Cortex of kidney (tissue), 1 donor: ENCODE results near the gene SHD.
"Not testable (repeated sequence)": the region's sequence is repeated elsewhere in the genome, so short reads cannot be mapped to it uniquely, and the experiment has no call there.

Source experiments
- DNase-seq: peaks from one replicate; lab custom pipeline; 2025; lab: John Stamatoyannopoulos, UW

Gene SHD

DNA sequence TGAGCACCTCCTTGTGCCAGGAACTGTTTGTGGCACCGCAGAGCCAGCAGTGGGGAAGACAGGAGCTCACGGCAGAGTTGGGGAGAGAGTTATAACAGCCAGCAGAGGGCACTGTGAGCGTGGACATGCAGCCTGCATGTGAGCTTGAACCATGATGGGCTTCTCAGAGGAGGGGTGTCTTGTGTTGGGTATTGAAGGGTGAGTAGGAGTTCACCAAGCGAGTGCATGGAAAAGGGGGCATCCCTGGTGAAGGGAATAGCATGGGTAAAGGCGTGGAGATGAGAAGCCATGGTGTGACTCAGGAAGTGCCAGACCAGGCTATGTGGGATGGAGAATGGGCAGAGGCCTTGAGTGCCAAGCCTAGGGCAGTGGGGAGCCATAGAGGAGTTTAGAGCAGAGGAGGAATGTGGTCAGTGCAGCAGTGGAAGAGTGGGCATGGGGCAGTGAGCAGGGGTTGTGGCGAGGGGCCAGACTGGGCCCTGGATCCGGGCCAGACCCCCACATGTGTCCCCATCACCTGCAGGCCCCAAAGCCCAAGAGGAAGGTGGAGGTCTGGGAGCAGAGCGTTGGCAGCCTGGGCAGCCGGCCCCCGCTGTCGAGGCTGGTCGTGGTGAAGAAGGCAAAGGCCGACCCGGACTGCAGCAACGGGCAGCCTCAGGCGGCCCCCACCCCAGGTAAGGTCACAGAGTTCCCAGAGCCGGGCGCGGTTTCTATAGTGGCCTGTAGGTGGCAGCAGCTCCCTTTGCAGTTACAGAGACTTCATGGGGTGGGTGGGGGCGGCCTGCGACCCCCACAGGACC lies 11.8 kb upstream of the SHD start:
- no peak for DNase-seq

DNA sequence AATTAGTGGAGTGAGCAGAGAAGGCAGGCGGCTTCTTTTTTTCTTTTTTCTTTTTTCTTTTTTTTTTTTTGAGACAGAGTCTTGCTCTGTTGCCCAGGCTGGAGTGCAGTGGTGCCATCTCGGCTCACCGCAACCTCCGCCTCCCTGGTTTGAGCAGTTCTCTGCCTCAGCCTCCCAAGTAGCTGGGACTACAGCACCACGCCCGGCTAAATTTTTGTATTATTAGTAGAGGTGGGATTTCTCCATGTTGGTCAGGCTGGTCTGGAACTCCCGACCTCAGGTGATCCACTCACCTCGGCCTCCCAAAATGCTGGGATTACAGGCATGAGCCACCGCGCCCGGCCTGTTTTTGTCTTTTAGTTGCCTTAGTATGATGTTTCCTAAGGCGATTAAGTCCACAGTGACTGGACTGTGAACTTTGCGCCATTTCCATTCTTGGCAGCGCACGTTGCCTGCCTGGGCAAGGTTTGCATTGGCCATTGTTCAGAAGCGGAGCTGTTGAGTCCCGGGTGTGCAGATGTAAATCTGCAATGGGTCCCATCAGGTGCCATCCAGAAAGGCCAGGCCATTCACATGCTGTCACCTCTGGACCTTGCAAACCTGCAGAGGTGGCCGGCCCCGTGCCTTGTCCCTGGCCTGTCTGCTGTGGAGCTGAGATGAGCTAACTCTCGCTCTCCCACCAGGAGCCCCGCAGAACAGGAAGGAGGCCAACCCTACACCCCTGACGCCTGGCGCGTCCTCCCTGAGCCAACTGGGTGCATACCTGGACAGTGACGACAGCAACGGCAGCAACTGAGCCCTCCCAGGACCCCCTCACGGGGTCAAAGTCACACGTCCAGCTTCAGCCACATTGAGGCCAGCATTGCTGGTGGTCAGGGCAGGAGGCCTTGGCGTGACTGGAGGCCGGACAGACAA lies 10.9 kb upstream of the SHD start:
- DNase-seq = no peak

DNA sequence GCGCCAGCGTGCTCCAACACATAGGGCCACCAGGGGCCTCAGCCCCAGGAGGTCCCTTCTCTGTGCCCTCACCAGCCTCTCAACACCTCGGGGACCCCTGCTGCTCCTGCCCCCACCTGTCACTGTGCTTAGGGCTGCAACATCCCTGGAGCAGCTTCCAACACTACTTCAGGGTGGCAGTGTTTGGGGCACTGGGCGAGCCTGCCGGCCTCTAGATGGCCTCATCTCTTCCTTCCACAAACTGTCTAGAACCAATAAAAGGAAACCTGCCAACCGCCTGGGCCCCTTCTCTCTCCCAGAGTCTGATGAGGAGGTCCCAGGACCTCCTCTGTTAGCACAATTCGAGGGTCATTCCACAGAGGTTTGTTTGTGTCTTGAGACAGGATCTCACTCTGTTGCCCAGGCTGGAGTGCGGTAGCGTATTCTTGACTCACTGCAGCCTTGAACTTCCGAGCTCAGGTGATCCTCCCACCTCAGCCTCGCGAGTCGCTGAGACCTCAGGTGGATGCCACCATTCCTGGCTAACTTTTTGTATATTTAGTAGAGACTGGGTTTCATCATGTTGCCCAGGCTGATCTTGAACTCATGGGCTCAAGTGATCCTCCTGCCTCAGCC lies 10.1 kb upstream of the SHD start:
- DNase-seq = no peak

DNA sequence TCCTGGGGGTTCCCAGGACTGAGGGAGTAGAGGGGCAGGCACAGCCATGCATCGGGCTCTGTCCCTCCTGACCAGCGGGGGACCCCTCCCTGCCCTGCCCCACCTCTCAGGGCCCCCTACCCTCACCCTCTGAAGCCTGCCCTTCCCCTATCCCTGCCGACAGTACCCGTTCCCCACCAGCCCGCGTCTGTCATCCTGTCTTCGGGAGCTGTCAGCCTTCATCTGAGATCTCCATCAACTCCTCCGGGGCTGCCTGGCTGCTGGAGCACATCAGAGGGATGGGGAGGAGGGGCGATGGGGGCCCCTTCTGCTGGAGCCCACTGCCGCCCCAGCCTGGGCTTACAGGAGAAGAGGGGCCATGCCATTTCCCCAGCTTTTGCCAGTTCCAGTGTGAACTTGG lies 6.2 kb upstream of the SHD start:
- no peak for DNase-seq

DNA sequence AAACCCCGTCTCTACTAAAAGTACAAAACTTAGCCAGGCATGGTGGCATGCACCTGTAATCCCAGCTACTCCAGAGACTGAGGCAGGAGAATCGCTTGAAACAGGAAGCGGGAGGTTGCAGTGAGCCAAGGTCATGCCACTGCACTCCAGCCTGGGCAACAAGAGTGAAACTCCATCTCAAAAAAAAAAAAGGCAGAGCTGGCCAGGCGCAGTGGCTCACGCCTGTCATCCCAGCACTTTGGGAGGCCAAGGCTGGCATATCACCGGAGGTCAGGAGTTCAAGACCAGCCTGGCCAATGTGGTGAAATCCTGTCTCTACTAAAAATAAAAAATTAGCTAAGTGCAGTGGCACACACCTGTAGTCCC lies 4.8 kb upstream of the SHD start:
- not testable (repeated sequence) for DNase-seq

DNA sequence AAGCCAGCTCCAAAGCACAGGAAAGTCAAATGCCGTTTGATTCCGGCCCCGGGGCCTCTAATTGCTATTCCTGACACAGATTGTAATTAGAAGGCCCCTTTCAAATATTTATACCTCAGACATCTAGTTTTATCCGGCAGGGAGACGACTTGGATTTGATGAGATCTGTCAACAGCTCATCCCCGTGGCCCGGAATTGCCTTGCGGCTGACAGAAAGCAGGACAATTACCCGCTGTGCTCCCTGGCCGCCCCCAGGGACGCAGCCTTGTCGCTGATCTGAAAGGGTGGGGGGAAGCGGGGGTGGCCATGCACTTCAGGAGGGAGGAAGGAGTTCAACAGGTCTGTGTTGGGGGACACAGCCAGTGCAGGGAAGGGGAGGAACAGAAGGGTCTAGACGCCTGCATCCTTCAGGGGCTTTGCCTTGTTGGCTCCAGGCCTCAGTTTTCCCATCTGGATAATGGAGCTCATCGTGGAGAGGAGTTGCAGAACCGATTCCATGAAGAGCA lies 1.8 kb upstream of the SHD start:
- no peak for DNase-seq

DNA sequence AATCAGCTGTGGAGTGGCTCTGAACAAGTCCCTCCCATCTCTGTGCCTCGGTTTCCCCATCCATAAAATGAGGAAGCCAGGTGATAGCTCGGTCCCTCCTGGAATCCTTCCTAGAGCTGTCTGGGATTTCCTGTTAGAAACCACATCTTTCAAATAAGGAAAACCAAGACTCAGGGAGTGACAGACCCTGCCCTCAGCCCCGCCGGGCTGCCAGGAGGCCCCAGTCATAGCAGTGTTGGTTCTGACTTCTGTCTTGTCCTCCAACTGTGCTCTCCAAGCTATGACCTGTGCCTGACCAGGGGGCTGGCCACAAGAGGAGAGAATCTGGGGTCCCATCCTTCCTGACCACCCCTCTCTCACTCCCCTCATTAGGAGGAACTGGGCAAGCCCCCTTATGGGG lies 1.1 kb upstream of the SHD start:
- DNase-seq = no peak

DNA sequence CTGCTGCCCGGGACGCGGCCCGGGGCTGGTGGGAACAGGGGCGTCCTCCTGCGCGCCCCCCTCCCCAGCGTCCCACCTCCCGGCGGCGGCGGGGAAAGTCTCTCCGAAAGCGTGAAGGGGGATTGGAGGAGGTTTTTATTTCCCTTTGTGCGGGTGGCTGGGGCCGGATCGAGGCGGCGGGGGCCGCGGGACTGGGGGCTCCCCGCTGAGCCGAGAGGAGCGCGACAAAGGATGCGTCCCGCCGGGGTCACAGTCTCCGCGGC lies 132 bp downstream of the SHD start:
- no peak for DNase-seq

DNA sequence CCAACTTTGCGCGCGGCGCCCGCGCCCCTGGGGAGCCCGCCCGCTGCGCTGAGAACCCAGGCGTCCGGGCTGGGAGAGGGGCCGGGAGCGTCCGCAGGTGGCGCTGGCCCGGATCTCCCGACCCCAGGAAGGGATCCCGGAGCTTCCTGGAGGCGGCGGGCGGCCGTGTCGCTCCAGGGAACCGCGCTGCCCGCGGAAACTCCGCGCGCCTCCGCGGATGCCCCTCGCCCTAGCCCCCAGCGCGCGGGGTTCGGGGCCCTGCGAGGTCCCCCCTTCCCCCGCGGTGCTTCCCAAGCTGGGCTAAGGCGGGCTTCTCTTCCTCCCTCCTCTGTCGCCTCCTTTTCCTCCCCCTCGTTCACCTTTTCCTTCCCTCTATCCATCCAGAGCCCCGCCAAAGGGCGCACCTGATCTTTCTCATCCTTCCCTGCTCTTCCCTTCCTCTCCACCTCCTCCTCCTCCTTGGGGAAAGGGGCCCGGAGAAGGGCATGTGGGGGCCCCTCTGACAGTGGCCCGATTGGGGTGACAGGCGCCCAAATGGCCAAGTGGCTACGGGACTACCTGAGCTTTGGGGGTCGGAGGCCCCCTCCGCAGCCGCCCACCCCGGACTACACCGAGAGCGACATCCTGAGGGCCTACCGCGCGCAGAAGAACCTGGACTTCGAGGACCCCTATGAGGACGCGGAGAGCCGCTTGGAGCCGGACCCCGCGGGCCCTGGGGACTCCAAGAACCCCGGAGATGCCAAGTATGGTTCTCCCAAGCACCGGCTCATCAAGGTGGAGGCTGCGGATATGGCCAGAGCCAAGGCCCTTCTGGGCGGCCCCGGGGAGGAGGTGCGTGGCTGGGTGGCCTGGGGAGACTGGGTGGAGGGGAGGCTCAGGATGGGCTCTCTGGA lies 710 bp downstream of the SHD start:
- DNase-seq = no peak

DNA sequence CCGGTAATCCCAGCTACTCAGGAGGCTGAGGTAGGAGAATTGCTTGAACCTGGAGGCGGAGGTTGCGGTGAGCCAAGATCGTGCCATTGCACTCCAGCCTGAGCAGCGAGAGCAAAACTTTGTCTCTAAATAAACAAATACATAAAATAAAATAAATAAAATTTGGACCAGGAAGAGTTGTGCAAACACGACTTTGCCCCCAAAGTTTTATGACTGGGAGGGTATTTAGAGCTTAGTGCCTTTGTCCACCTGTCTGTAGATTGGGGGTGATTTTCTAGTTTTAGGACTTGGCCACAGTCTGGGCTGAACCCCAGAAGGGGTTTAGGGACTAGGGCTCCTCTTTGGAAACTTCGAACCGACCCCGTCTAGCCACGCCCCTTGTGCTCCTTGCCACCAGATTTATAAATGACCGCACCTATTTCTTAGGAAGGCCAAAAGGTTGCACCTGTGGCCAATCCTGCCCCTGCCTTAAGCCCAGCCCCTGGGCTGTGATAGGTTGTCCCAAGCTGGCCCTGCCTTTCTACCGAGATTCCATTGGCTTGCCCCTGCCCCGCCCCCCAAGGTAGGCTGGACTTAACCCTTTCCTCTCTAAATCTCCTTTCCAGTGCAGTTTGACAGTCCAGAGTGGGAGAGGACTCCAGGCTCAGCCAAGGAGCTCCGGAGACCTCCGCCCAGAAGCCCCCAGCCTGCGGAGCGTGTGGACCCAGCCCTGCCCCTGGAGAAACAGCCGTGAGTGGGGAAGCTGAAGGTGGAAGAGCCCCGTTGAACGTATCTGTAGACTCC lies 5.3 kb downstream of the SHD start:
- DNase-seq = no peak

DNA sequence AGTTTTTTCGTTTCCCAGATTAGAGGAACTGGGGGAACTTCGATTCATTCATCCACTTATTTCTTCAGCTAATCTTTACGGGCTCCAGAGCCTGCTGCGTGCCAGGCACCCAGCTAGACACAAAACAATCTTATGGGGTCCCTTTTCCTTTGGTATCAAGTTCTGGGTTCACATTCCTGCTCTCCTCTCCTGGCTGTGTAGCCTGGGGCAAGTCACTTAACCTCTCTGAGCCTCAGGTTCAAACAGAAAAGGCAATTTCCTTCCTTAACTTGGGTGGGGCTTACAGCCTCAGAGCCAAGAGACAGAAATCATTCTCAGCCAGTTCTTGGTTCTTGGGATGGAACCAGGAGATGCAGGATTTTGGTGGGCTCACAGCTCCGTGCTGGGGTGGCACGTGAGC lies 5.9 kb downstream of the SHD start:
- DNase-seq = no peak

DNA sequence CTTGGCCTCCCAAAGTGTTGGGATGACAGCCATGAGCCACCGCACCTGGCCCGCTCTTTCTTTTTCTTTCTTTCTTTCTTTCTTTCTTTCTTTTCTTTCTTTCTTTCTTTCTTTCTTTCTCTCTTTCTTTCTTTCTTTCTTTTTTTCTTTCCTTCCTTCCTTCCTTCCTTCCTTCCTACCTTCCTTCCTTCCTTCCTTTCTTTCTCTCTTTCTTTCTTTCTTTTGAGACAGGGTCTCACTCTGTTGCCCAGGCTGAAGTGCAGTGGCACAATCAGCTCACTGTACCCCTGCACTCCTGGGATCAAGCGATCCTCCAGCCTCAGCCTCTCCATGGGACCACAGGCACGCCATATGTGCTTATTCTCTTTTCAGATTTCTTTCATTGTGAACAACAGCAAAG lies 7.1 kb downstream of the SHD start:
- not testable (repeated sequence) for DNase-seq

DNA sequence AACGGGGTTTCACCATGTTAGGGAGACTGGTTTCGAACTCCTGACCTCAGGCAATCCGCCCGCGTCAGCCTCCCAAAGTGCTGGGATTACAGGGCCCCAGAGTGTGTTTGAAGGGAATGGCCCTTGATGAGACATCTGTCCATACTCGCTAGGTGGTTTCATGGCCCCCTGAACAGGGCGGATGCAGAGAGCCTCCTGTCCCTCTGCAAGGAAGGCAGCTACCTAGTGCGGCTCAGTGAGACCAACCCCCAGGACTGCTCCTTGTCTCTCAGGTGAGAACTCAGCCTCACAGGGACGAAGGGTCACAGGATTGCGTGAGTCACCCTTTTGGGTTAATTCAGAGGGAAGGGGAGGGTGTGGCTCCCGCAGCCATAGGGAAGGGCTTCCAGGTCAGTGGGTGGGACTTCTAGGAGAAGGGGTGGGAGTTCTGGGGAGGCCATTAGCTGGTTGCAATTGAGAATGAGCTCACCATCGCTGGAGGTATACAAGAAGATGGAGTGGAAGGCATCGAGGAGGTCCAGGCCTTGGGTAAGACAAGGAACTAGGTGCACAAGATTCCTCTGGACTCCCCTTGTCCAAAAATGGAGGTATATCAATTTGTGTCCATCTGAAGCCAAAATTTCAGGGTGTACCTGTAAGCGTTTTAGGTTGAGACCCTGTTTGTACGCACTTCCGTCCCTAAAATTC lies 9.2 kb downstream of the SHD start:
- DNase-seq = no peak

DNA sequence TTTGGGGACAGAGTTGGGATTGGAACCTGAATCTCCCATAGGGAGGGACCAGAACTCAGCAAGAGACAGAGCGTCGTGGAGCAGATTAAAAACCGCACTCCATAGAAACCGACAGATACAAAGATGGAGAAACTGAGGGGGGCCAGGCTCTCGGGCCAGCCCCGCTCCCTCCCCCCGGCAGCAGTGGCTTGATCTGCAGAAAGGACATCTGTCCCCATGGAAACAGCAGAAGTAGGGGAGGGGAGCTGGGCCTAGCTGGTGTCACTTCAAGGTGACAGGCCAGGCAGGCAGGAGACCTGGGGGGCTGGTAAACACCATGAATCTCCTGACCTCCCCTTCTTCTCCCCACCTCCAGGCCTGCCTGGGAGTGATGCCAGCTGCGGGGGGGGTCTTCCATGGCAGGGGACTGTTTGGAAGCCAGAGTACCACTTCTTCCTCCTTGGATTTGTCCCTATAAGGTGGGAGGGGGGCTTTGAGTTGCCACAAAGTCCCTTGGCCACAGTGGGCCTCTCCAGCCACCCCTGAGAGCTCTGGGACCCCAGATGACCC lies 12.2 kb downstream of the SHD start:
- no peak for DNase-seq

DNA sequence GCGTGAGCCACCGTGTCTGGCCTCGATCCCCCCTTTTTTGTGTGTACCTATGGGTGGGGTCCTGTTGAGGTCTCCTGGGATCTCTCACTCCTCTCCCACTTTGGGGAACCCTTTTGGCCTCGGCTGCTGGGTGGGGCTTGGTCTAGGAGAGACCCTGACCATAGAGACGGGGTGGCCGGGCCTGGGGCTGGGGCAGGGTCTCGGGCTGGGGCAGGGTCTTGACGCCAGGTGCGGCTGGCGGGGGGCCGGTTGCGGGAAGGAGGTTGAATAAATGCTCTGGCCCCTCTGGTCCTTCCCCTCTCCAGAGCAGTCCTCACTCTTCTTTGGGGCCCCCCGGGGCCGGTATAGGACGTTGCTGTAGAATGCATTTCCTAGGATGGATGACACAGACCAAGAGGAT lies 13.4 kb downstream of the SHD start:
- no peak for DNase-seq

DNA sequence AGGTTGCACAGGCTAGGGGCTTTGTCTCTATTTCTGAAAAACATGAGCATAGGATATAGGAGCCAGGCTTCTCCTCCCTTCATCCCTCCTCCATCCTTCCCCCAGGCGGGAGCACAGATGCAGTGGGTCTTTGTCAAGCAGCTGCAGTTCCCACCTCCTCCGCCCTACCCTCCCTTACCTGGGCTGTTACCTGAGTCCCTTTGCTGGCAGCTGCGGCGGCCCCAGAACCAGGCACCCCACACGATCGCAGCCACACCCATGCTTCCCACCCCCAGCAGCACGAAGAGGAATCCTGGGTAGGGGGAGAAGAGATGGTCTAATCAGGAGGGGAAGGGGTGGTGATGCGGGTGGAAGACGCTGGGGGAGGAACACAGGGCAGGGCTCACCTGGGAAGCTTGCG lies 15.3 kb downstream of the SHD start:
- no peak for DNase-seq

DNA sequence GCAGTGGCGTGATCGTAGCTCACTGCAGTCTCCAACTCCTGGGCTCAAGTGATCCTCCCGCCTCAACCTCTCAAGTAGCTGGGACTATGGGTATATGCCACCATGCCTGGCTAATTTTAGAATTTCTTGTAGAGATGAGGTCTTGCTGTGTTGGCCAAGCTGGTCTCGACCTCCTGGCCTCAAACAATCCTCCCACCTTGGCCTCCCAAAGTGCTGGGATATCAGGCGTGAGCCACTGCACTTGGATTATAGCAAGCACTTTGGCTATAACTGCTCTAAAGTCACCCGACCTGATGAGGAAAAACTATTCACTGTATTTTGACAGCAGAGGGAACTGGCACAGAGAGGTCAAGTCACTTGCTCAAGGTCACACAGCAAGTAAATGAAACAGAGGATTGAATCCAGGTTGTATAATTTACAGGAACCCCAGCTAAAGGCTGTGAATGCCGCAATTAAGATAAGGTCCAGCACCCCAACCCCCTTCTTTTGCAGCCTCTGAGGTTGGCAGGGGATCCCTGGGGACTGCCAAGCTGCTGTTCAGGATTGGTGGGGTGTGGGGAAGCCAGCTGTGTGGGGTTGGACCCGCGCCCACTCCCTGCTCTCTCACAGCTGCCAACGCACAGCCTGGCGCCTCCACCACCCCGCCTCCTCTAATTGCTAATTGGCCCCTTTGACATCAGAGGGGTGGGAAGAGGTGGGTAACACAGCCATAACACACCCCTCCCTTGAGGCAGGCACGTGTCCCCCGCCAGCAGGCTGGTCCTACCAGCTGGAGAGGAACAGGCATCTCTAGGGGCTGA lies 17.1 kb downstream of the SHD start:
- no peak for DNase-seq

DNA sequence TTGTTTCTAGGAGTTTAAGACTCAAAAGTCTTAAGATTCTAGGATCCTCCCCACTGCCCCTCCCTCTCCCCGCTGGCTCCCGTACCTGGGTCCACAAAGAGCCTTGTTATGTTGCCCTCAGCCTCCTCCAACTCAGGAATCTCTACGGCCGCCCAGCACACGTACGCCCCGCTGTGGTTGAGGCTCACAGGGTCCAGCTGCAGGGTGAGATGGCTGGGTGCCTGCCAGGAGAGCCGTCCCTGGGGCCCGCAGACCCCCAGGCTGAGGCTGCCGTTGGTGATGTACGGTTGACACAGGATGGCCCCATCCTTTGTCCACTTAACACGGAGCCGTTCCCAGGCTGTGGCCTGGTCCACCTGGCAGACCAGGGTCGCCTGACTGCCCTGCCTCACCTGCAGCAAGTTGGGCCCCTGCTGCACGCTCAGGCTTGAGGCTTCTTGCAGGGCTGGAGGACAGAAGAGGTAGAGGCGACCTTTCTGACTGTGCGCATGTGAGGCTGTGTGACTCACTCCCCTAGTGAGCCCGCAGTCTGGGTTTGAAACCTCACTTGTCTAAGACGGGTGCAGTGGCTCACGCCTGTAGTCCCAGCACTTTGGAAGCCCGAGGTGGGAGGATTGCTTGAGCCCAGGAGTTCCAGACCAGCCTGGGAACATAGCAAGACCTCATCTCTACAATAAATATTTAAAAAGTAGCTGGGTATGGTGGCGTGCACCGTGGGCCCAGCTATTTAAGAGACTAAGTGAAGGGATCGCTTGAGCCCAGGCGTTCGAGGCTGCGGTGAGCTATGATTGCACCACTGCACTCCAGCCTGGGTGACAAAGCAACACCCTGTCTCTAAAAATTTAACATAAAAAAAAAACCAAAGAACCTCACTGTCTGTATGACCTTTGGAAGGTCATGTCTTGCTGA lies 19.1 kb downstream of the SHD start:
- no peak for DNase-seq
